Upper lobe of left lung (tissue), 6 donors: ENCODE measurements around the gene OSBPL5. TPM values are rescaled to one million over a fixed set of nuclear protein-coding genes. Genes with fewer than 3 reads are reported as not detected.

Experiments used
- ATAC-seq, 2 donors: fragments of 200-7000 bp; cut with Tn5 transposase; one replicate each; pipeline ENCODE4 v1.9.1; 2022; ENCODE audit warnings: mild to moderate bottlenecking in 2 of 2, moderate library complexity in 2 of 2; ENCODE audit not compliant: low FRiP score in 2 of 2
- DNase-seq, 2 donors: peaks; one replicate each; pipeline ENCODE4 v3.0.0-alpha.2; 2019 to 2020
- H3K27ac ChIP-seq, 4 donors: fragments of 200-600 bp; sonication (generic); one replicate each; pipeline ENCODE4 v1.5.1; 2016 to 2019
- H3K27me3 ChIP-seq, 4 donors: fragments of 200-600 bp; sonication (generic); one replicate each; pipeline ENCODE4 v1.5.1; 2017 to 2019
- H3K36me3 ChIP-seq, 4 donors: fragments of 200-600 bp; sonication (generic); one replicate each; pipeline ENCODE4 v1.5.1; 2016 to 2019
- H3K4me1 ChIP-seq, 4 donors: fragments of 200-600 bp; sonication (generic); one replicate each; pipeline ENCODE4 v1.5.1; 2018 to 2019
- H3K4me3 ChIP-seq, 4 donors: fragments of 200-600 bp; sonication (generic); one replicate each; pipeline ENCODE4 v1.5.1; 2017 to 2019; ENCODE audit warnings: mild to moderate bottlenecking in 2 of 4, moderate library complexity in 1 of 4
- H3K9me3 ChIP-seq, 4 donors: fragments of 200-600 bp; sonication (generic); one replicate each; pipeline ENCODE4 v1.5.1; 2018 to 2019
- CTCF ChIP-seq, 6 experiments: fragments of 450-650 bp in 4 of 6; fragments of 200-600 bp in 2 of 6; sonication (generic) in 2 of 6; IDR thresholded peaks; one replicate each; pipeline ENCODE4 v1.5.1; 2016 to 2019; ENCODE audit warnings: antibody characterized with exemption in 6 of 6
- EP300 ChIP-seq, 4 donors: sonication (generic); formaldehyde crosslinking; IDR thresholded peaks; one replicate each; pipeline ENCODE4 v1.5.1; 2017; ENCODE audit warnings: antibody characterized with exemption in 4 of 4, control low read depth in 2 of 4
- POLR2A ChIP-seq, 4 donors: fragments of 450-650 bp; IDR thresholded peaks; one replicate each; pipeline ENCODE4 v1.5.1; 2016 to 2017; ENCODE audit warnings: antibody characterized with exemption in 4 of 4, mild to moderate bottlenecking in 2 of 4
- POLR2AphosphoS5 ChIP-seq, 2 donors: sonication (generic); formaldehyde crosslinking; IDR thresholded peaks; one replicate each; pipeline ENCODE4 v1.5.1; 2017; ENCODE audit warnings: antibody characterized with exemption in 2 of 2
- WGBS, 2 donors: methylation state at CpG; one replicate each; pipeline ENCODE4 v1.1.5; 2017 to 2018; 5-methylcytosine and 5-hydroxymethylcytosine counted together
- total RNA-seq, 6 donors: library from RNA; depleted of rRNA in 4 of 6; stranded (reverse); fragments of >200 nt in 4 of 6; gene quantifications; one replicate each; pipeline versions ENCODE4 v1.1.0 to v1.2.1, GENCODE V29; 2016 to 2021
- donor health status: DM: no; HTN: no; CAD: no; lungs with moderate emphysema.
- donor health status: DM: no; HTN: yes; CAD: no; lungs with severe emphysema.

The OSBPL5 gene
- total RNA-seq, 6 donors from 2014 or later, result 23.4 to 66.9 (median 48.3) TPM

DNA sequence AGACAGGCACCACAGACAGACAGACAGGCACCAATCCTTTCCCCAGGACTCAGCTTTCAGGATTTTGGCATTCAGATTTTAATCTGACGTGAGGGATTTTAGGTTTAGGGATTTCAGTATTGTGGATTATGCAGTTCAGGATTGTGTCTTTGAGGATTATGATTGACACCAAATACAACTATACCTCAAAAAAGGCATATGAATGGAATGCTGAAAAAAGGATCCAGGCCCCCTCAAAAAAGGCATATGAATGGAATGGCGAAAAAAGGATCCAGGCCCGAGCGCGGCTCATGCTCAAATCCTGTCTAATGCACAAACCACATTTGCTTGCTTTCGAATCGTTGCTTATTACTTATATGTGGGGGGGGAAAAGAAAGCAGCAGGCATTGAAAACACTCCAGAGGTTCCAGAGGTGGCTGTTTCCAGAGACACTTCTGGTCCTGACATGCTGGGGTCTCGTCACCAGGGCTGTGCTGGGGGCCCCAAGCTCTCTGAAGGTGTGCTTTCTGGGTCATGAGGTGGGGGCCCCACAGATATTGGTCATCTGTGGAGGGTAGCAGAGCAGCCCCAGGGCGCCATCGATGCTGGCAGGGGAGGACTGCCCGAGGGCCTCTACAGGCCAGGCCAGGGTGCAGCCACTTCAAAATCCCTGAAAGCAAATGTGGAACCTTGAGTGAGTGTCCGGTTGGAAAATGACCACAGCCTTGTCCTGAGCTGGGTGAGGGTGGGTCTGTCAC is 16.8 kb upstream of the OSBPL5 start:
- 94 to 96% methylated on average over 8 to 12 of the region's 12 CpGs for WGBS, 2 donors
- H3K27ac ChIP-seq, result no peak overlapping the region
- H3K4me1 ChIP-seq, result no peaks in the 10 kb centered on the region
- TF ChIP-seq POLR2A (IDR thresholded peaks at IDR 0.05) (no peak), POLR2AphosphoS5 (IDR thresholded peaks at IDR 0.05) (no peak), EP300 (IDR thresholded peaks at IDR 0.05) (no peak), CTCF (IDR thresholded peaks at IDR 0.05) (no peak)
- H3K36me3 ChIP-seq, result no peaks in the 10 kb centered on the region
- H3K27me3 ChIP-seq, result no peaks in the 10 kb centered on the region
- peaks cover 0 to 2% (median 1%) of the 10 kb centered on the region in 4 donors for H3K9me3 ChIP-seq
- DNase-seq (peak in 1 of 2 donors; percentile 31), ATAC-seq (no peak)
- no peak overlapping the region for H3K4me3 ChIP-seq

- Histone ChIP-seq H3K9me3 (peaks cover 0 to 9% (median 2%) of the 10 kb centered on the region in 4 donors), H3K4me3 (no peak overlapping the region), H3K4me1 (no peaks in the 10 kb centered on the region), H3K27ac (no peak overlapping the region), H3K36me3 (no peaks in the 10 kb centered on the region), H3K27me3 (no peaks in the 10 kb centered on the region)
- WGBS, 2 donors, result 58 to 69% methylated on average over 4 to 5 of the region's 5 CpGs
- no peak for DNase-seq
- TF ChIP-seq POLR2AphosphoS5 (IDR thresholded peaks at IDR 0.05) (no peak), CTCF (IDR thresholded peaks at IDR 0.05) (no peak), POLR2A (IDR thresholded peaks at IDR 0.05) (no peak)
- ATAC-seq, result no peak
These were observed 15.8 kb upstream of the OSBPL5 start for GRCh38 chr11:3180869-3181268.

DNA sequence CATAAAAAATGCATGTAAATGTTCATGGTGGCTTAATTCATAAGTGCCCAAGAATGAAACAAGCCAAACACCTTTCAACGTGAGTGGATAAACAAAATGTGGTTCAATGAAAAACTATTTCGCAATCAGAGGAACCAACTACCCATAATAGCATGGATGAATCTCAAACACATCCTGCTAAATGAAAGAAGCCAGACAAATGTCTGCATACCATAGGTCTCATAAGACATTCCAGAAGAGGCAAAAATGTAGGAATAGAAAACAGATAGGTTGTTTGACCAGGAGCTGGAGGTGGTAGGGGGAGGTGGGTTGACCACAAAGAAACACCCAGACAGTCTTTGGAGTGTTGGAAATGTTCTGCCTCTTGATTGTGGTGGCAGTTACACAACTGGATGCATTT is 13.2 kb upstream of the OSBPL5 start:
- no peak overlapping the region for H3K4me3 ChIP-seq
- H3K27me3 ChIP-seq, result no peaks in the 10 kb centered on the region
- WGBS, 2 donors, result 40 to 42% methylated on average over 2 of the region's 2 CpGs
- H3K27ac ChIP-seq, result no peak overlapping the region
- peaks cover 0 to 9% (median 2%) of the 10 kb centered on the region in 4 donors for H3K9me3 ChIP-seq
- DNase-seq (no peak), ATAC-seq (no peak)
- TF ChIP-seq CTCF (IDR thresholded peaks at IDR 0.05) (no peak), POLR2A (IDR thresholded peaks at IDR 0.05) (no peak), POLR2AphosphoS5 (IDR thresholded peaks at IDR 0.05) (no peak), EP300 (IDR thresholded peaks at IDR 0.05) (no peak)
- H3K36me3 ChIP-seq, result no peaks in the 10 kb centered on the region
- H3K4me1 ChIP-seq, result no peaks in the 10 kb centered on the region

DNA sequence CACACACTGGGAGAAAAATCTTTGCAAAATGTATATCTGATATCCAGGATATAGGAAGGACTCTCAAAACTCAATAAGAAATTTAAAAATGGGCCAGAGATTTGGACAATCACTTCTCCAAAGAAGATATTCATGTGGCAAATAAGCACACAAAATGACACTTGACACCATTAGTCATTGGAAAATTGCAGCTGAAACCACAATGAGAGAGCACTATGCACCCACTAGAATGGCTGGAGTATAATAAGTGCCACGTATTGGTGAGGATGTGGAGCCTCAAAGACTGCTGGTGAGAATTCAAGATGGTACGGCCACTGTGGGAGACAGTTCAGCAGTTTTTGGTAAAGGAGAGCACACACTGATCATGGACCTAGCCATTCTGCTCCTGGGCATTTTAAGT is 12.8 kb upstream of the OSBPL5 start:
- ATAC-seq, result no peak
- TF ChIP-seq POLR2A (IDR thresholded peaks at IDR 0.05) (no peak), EP300 (IDR thresholded peaks at IDR 0.05) (no peak), CTCF (IDR thresholded peaks at IDR 0.05) (no peak), POLR2AphosphoS5 (IDR thresholded peaks at IDR 0.05) (no peak)

GRCh38 chr11:3176487-3176886 is 11.4 kb upstream of the OSBPL5 start:
- DNase-seq, result no peak
- H3K9me3 ChIP-seq, result peaks cover 0 to 9% (median 2%) of the 10 kb centered on the region in 4 donors
- no peaks in the 10 kb centered on the region for H3K4me1 ChIP-seq
- H3K4me3 ChIP-seq, result no peak overlapping the region
- no peaks in the 10 kb centered on the region for H3K27me3 ChIP-seq
- H3K36me3 ChIP-seq, result no peaks in the 10 kb centered on the region
- no peak for TF ChIP-seq POLR2AphosphoS5 (IDR thresholded peaks at IDR 0.05)
- no peak for TF ChIP-seq CTCF (IDR thresholded peaks at IDR 0.05)
- no peak for TF ChIP-seq EP300 (IDR thresholded peaks at IDR 0.05)
- TF ChIP-seq POLR2A (IDR thresholded peaks at IDR 0.05), result no peak
- no peak overlapping the region for H3K27ac ChIP-seq
- no peak for ATAC-seq

More for the DNA sequence above, 12.8 kb upstream of the OSBPL5 start:
- Histone ChIP-seq H3K36me3 (no peaks in the 10 kb centered on the region), H3K27ac (no peak overlapping the region), H3K27me3 (no peaks in the 10 kb centered on the region), H3K4me3 (no peak overlapping the region), H3K4me1 (no peaks in the 10 kb centered on the region), H3K9me3 (peaks cover 0 to 9% (median 2%) of the 10 kb centered on the region in 4 donors)
- 66 to 74% methylated on average over 2 of the region's 2 CpGs for WGBS, 2 donors
- DNase-seq, result no peak
